ENCODE measurements around the gene CHTOP. TPM values are rescaled to one million over a fixed set of nuclear protein-coding genes. Genes with fewer than 3 reads are reported as not detected.
A peak's percentile ranks its signal among the peaks of the same experiment; 100 is the strongest.

The CHTOP gene
- total and polyA plus RNA-seq, 2 of the 13 experiments (the other 11 are each of a cell fraction or from before 2014, with no cell fraction given): 38.0 to 51.9 TPM

DNA sequence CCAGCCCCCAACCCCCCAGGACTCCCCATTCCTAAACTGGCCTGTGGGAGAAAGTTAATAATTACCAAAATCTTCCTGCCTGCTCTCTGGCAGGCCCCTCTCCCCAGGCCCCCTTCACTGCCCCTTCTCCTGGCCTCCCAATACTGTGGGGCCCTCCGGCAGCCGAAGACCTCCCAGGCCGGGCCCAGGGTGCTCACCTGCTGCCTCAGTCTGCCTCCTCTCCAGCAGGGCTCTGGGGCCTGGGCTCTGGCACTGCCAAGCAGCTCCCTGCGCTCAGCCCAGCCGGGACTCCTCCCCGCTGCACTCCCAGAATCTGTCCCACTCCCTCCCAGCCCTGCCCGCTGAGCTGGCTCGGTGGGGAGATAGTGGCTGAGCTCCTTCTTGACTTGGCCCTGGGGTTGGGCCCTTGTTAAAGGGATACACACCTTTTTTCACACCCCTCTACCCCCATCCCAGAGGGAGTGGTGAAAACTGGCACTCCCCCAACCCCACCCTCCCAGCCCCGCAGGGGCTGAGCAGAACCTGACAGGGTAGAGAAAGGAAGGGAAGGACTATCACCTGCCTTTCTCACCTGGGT is 21.0 kb upstream of the CHTOP start, which contains the start of gene S100A16 (continued):
- TF ChIP-seq, protein P1, sequence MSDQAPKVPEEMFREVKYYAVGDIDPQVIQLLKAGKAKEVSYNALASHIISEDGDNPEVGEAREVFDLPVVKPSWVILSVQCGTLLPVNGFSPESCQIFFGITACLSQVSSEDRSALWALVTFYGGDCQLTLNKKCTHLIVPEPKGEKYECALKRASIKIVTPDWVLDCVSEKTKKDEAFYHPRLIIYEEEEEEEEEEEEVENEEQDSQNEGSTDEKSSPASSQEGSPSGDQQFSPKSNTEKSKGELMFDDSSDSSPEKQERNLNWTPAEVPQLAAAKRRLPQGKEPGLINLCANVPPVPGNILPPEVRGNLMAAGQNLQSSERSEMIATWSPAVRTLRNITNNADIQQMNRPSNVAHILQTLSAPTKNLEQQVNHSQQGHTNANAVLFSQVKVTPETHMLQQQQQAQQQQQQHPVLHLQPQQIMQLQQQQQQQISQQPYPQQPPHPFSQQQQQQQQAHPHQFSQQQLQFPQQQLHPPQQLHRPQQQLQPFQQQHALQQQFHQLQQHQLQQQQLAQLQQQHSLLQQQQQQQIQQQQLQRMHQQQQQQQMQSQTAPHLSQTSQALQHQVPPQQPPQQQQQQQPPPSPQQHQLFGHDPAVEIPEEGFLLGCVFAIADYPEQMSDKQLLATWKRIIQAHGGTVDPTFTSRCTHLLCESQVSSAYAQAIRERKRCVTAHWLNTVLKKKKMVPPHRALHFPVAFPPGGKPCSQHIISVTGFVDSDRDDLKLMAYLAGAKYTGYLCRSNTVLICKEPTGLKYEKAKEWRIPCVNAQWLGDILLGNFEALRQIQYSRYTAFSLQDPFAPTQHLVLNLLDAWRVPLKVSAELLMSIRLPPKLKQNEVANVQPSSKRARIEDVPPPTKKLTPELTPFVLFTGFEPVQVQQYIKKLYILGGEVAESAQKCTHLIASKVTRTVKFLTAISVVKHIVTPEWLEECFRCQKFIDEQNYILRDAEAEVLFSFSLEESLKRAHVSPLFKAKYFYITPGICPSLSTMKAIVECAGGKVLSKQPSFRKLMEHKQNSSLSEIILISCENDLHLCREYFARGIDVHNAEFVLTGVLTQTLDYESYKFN (CRISPR knock-in tag; conservative IDR thresholded peaks at IDR 0.05): peak; percentile 93
- TF ChIP-seq CBFB (CRISPR knock-in tag; IDR thresholded peaks at IDR 0.05): no peak
- TF ChIP-seq MIER3 (CRISPR knock-in tag; IDR thresholded peaks at IDR 0.05; ENCODE audit: borderline replicate concordance): no peak
- TF ChIP-seq SRSF4 (IDR thresholded peaks at IDR 0.05; ENCODE audit: low read depth, low read length, poor library complexity, severe bottlenecking): no peak
- TF ChIP-seq ZNF629 (CRISPR knock-in tag; conservative IDR thresholded peaks at IDR 0.05): 0 out of 2 replicates have a peak, but pooled peaks have one; percentile 12
- TF ChIP-seq ZNF451 (CRISPR knock-in tag; IDR thresholded peaks at IDR 0.05): peak; percentile 29; the same call in 1 of the 2 replicates
- TF ChIP-seq ZNF224 (CRISPR knock-in tag; IDR thresholded peaks at IDR 0.05): 0 out of 2 replicates have a peak, but pooled peaks have one; percentile 47
- TF ChIP-seq, protein P2, sequence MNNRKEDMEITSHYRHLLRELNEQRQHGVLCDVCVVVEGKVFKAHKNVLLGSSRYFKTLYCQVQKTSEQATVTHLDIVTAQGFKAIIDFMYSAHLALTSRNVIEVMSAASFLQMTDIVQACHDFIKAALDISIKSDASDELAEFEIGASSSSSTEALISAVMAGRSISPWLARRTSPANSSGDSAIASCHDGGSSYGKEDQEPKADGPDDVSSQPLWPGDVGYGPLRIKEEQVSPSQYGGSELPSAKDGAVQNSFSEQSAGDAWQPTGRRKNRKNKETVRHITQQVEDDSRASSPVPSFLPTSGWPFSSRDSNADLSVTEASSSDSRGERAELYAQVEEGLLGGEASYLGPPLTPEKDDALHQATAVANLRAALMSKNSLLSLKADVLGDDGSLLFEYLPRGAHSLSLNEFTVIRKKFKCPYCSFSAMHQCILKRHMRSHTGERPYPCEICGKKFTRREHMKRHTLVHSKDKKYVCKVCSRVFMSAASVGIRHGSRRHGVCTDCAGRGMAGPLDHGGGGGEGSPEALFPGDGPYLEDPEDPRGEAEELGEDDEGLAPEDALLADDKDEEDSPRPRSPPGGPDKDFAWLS (CRISPR knock-in tag; IDR thresholded peaks at IDR 0.05; ENCODE audit: borderline replicate concordance): 0 out of 2 replicates have a peak, but pooled peaks have one; percentile 37
- no peak for TF ChIP-seq ZNF232 (CRISPR knock-in tag; IDR thresholded peaks at IDR 0.05; ENCODE audit: borderline replicate concordance)
- peak; percentile 56; the same call in 1 of the 2 replicates for TF ChIP-seq HOXA3 (CRISPR knock-in tag; IDR thresholded peaks at IDR 0.05)
- TF ChIP-seq, protein P3, sequence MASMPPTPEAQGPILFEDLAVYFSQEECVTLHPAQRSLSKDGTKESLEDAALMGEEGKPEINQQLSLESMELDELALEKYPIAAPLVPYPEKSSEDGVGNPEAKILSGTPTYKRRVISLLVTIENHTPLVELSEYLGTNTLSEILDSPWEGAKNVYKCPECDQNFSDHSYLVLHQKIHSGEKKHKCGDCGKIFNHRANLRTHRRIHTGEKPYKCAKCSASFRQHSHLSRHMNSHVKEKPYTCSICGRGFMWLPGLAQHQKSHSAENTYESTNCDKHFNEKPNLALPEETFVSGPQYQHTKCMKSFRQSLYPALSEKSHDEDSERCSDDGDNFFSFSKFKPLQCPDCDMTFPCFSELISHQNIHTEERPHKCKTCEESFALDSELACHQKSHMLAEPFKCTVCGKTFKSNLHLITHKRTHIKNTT (CRISPR knock-in tag; IDR thresholded peaks at IDR 0.05): no peak
- TF ChIP-seq TARDBP (CRISPR knock-in tag; IDR thresholded peaks at IDR 0.05): 0 out of 2 replicates have a peak, but pooled peaks have one; percentile 50
- TF ChIP-seq, protein P4, sequence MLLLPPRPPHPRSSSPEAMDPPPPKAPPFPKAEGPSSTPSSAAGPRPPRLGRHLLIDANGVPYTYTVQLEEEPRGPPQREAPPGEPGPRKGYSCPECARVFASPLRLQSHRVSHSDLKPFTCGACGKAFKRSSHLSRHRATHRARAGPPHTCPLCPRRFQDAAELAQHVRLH (CRISPR knock-in tag; IDR thresholded peaks at IDR 0.05; ENCODE audit: borderline replicate concordance, low read depth): peak; percentile 10; the same call in 1 of the 2 replicates
- no peak for TF ChIP-seq KMT2A (CRISPR knock-in tag; IDR thresholded peaks at IDR 0.05)
- TF ChIP-seq SOX6 (IDR thresholded peaks at IDR 0.05): no peak
- peak; percentile 35; the same call in 1 of the 2 replicates for TF ChIP-seq SOX6 (CRISPR knock-in tag; IDR thresholded peaks at IDR 0.05)
- TF ChIP-seq, protein P5, sequence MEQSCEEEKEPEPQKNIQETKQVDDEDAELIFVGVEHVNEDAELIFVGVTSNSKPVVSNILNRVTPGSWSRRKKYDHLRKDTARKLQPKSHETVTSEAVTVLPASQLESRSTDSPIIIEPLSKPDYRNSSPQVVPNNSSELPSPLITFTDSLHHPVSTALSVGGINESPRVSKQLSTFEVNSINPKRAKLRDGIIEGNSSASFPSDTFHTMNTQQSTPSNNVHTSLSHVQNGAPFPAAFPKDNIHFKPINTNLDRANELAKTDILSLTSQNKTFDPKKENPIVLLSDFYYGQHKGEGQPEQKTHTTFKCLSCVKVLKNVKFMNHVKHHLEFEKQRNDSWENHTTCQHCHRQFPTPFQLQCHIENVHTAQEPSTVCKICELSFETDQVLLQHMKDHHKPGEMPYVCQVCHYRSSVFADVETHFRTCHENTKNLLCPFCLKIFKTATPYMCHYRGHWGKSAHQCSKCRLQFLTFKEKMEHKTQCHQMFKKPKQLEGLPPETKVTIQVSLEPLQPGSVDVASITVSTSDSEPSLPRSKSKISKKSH (CRISPR knock-in tag; IDR thresholded peaks at IDR 0.05; ENCODE audit: borderline replicate concordance): no peak
- TF ChIP-seq, protein P6, sequence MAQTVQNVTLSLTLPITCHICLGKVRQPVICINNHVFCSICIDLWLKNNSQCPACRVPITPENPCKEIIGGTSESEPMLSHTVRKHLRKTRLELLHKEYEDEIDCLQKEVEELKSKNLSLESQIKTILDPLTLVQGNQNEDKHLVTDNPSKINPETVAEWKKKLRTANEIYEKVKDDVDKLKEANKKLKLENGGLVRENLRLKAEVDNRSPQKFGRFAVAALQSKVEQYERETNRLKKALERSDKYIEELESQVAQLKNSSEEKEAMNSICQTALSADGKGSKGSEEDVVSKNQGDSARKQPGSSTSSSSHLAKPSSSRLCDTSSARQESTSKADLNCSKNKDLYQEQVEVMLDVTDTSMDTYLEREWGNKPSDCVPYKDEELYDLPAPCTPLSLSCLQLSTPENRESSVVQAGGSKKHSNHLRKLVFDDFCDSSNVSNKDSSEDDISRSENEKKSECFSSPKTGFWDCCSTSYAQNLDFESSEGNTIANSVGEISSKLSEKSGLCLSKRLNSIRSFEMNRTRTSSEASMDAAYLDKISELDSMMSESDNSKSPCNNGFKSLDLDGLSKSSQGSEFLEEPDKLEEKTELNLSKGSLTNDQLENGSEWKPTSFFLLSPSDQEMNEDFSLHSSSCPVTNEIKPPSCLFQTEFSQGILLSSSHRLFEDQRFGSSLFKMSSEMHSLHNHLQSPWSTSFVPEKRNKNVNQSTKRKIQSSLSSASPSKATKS (CRISPR knock-in tag; IDR thresholded peaks at IDR 0.05): no peak

All from HepG2 (cell line).